Fibroblast of the aortic adventitia (primary cell): ENCODE data around the gene KCNE2. TPM values are rescaled to one million over a fixed set of nuclear protein-coding genes. Genes with fewer than 3 reads are reported as not detected.

Experiments
- DNase-seq: peaks from one replicate; pipeline ENCODE4 v3.0.0-alpha.2; 2010; ENCODE audit warnings: low read depth
- H3K4me3 ChIP-seq: 2 replicates; pipeline ENCODE4 v1.5.1; 2011; ENCODE audit warnings: low read depth, mild to moderate bottlenecking, control low read depth, low read length, moderate library complexity
- total RNA-seq: library from RNA; depleted of rRNA; stranded (reverse); fragments of >200 nt; gene quantifications from 2 replicates; pipeline ENCODE4 v1.2.3, GENCODE V29; 2012; ENCODE audit warnings: low replicate concordance
- TF ChIP-seq, protein P1 (sequence below): IDR thresholded peaks from 2 replicates; pipeline ENCODE4 v1.5.1; 2011; ENCODE audit warnings: mild to moderate bottlenecking, low read length, control low read depth, inconsistent platforms; ENCODE audit not compliant: insufficient read depth

Gene KCNE2
- total RNA-seq, 1 donor, result not detected

DNA sequence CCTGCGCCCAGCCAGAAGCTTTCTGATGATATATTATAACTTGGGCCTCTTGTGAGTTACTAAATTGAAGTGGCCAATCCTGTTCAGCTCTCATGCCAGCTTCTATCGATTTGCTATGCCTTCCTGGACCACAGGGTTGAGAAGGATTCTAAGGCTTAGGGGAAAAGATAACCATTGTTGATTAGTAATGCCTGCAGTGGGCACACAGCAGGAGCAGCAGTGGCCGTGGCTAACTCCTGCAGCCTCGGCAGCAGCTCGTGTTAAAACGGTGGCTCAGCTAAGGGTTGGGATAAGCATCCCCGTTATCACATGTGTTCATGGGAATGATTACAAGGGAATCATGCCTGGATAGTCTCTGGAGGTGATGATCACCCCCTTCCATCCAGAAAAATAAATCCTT is 20.5 kb upstream of the KCNE2 start:
- no peak overlapping the region for H3K4me3 ChIP-seq
- no peak for DNase-seq
- TF ChIP-seq, protein P1, sequence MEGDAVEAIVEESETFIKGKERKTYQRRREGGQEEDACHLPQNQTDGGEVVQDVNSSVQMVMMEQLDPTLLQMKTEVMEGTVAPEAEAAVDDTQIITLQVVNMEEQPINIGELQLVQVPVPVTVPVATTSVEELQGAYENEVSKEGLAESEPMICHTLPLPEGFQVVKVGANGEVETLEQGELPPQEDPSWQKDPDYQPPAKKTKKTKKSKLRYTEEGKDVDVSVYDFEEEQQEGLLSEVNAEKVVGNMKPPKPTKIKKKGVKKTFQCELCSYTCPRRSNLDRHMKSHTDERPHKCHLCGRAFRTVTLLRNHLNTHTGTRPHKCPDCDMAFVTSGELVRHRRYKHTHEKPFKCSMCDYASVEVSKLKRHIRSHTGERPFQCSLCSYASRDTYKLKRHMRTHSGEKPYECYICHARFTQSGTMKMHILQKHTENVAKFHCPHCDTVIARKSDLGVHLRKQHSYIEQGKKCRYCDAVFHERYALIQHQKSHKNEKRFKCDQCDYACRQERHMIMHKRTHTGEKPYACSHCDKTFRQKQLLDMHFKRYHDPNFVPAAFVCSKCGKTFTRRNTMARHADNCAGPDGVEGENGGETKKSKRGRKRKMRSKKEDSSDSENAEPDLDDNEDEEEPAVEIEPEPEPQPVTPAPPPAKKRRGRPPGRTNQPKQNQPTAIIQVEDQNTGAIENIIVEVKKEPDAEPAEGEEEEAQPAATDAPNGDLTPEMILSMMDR, result no peak

DNA sequence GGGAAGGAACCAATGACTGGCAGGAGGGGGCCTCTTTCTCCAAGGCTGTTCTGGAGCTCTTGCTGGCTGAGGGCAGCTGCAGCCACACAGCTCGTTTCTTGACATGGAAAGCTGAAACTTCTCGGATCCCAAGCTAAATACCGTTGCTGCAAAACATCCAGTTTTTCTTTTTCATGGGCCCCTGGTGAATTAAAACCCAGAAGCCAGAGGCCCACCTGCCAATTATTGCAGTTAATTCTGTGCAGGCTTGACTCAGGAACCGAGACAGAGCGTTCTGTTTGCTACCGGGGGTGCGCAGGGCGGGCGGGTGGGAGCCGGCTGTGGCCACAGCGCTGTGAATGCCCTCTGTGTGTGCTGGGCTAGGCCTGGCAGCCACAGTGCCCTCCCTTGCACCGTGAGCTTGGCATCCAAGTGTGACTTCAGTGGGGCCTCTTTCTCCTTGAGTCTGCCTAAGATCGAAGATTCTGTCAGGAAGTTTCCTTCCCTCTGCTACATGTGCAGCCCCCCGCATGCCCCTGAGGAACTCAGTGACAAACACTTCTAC is 19.9 kb upstream of the KCNE2 start:
- TF ChIP-seq, protein P1, result no peak
- no peak for DNase-seq
- no peak overlapping the region for H3K4me3 ChIP-seq

DNA sequence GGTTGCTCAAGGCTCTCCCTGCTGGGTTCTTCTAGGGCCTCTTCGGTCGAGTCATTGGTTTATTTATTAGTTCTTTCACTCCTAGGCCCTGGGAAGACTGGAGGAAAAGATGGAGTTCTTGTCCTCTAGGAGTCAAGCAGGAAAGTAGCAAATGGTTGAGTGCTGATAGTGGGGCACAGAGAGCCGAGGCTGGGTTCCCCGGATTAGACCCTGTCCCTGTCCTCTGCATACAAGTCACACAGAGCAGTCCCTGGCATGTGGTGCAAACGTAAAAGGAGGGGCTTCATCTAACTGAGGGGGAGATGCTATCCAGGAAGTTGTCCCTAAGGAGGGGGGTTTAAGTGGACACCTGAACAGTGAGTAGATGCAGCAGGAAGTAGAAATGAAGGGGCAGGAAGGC is 19.2 kb upstream of the KCNE2 start:
- DNase-seq, result no peak

DNA sequence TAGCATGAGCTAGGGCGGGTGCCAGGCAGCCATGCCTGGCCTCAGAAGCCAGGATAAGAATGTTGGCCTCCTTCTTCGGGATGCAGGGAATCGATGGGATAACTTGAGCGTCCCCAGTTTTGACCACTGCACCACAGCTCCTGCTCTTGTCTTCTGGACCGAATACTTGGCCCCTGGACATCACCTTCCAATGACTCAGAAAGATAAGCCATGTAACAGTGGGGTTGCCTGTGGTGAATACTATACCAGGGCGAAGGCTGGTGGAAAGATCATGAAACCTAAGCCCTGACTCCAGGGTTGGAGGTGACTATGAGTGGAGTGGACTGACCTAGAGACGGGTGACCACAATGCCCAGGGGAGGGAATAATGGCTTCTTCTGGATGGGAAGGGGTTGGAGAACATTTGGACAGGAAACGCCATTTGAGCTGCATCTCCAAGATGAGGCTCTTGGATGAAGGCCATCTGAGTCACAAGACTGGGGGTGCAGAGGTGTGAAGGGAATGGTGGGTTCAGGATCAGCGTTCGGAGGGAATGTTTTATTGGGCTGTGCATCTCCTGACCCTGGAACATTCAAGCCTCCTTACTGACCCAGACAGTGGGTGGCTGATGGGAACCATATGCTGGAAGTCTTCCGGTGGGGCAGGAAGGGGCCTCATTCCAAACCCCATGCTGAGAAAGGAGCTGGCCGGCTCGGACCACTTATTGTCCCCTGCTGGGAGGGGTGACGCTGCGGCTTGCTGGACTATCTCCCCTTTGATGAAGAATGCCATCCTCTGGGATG is 18.5 kb upstream of the KCNE2 start:
- DNase-seq, result no peak
- TF ChIP-seq, protein P1, result no peak
- H3K4me3 ChIP-seq, result no peak overlapping the region

More for the DNA sequence above, 19.2 kb upstream of the KCNE2 start:
- TF ChIP-seq, protein P1, result no peak
- no peak overlapping the region for H3K4me3 ChIP-seq

DNA sequence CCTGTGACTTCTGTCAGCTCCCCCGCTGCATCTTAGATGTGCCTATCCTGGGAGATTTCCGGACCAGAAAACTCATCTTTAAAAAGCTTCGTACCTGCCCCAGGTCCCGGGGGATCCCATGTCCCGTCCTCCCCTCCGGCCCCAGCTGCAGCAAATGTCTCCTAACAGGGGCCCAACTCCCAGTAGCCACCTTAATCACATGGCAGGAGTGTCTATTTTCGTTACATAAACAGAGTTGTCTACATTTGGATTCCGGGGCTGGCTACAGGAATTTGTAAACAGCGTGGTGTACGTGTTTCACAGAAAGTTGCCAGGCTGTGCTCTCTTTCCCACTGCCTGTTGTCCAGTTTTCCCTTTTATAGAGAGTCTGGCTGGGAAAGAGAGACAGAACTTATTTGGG is 17.9 kb upstream of the KCNE2 start:
- DNase-seq, result no peak
- TF ChIP-seq, protein P1, result no peak
- H3K4me3 ChIP-seq, result no peak overlapping the region

DNA sequence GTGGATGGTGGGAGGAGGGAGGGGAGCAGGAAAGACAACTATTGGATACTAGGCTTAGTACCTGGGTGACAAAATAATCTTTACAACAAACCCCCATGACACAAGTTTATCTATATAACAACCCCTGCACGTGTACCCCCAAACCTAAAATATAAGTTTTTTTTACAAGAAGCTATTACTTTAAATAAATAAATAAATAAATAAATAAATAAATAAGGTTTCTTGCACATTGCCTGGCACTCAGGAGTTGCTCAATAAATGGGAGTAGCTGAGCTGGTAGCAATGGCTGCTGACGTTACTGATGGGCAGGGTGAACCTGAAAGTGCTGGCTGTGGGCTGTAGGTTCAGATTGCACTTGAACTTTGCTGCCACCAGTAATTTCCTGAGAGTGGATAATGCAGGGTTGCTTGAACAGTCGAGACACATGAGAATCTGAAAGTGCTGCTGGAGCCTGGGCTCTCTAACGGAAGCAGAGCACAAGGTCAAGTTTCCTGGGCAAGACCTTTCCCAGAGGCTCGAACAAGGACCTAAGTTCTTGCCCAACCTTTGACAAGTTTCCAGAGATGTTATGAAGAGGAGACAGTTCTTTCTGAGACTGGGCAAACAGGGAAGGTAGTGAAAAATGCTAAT is 14.8 kb upstream of the KCNE2 start:
- DNase-seq, result no peak
- H3K4me3 ChIP-seq, result no peak overlapping the region
- TF ChIP-seq, protein P1, result no peak
